Rectal smooth muscle tissue (tissue), 1 donor: Measurements from ENCODE around the gene CD79A.

Experiments used
- H3K27ac ChIP-seq: one replicate; pipeline ENCODE4 v1.7.0; 2013; ENCODE audit warnings: low read depth, low read length, inconsistent platforms
- H3K27me3 ChIP-seq: one replicate; pipeline ENCODE4 v1.7.0; 2013; ENCODE audit warnings: low read length; ENCODE audit not compliant: control insufficient read depth, insufficient read depth
- H3K36me3 ChIP-seq: one replicate; pipeline ENCODE4 v1.7.0; 2013; ENCODE audit warnings: low read length; ENCODE audit not compliant: control insufficient read depth, insufficient read depth
- H3K4me1 ChIP-seq: one replicate; pipeline ENCODE4 v1.7.0; 2013; ENCODE audit warnings: low read length; ENCODE audit not compliant: control insufficient read depth, insufficient read depth
- H3K4me3 ChIP-seq: one replicate; pipeline ENCODE4 v1.7.0; 2013; ENCODE audit warnings: low read length
- H3K9ac ChIP-seq: one replicate; pipeline ENCODE4 v1.7.0; 2013; ENCODE audit warnings: low read length

The CD79A gene

GRCh38 chr19:41880329-41880708, 3.2 kb downstream of the CD79A start:
- no peak overlapping the region for H3K27ac ChIP-seq
- H3K4me3 ChIP-seq = no peak overlapping the region
- H3K4me1 ChIP-seq = no peaks in the 10 kb centered on the region

GRCh38 chr19:41882568-41883462, 5.7 kb downstream of the CD79A start, which contains the start of gene ARHGEF1:
TSS of gene ARHGEF1 (plus strand) at chr19:41883184. CDS start at chr19:41888083, 4,899 bp downstream.
- Histone ChIP-seq H3K36me3 (no peaks in the 10 kb centered on the region), H3K27me3 (no peaks in the 10 kb centered on the region), H3K9ac (peak within 1 kb of the TSS; percentile 29), H3K4me3 (peak within 1 kb of the TSS; percentile 79), H3K4me1 (no peaks in the 10 kb centered on the region), H3K27ac (peak within 1 kb of the TSS; percentile 50)

More at GRCh38 chr19:41880329-41880708, 3.2 kb downstream of the CD79A start:
- H3K27me3 ChIP-seq = no peaks in the 10 kb centered on the region
- no peak overlapping the region for H3K9ac ChIP-seq
- no peaks in the 10 kb centered on the region for H3K36me3 ChIP-seq

- Histone ChIP-seq H3K27me3 (no peaks in the 10 kb centered on the region), H3K4me1 (no peaks in the 10 kb centered on the region), H3K27ac (peak overlapping the region; percentile 50), H3K9ac (peak overlapping the region; percentile 16), H3K4me3 (peak overlapping the region; percentile 79), H3K36me3 (no peaks in the 10 kb centered on the region)
These were observed 6.4 kb downstream of the CD79A start for GRCh38 chr19:41883463-41883820.

- no peaks in the 10 kb centered on the region for H3K36me3 ChIP-seq
- H3K9ac ChIP-seq = peak overlapping the region; percentile 34
- peak overlapping the region; percentile 79 for H3K4me3 ChIP-seq
- H3K27me3 ChIP-seq = no peaks in the 10 kb centered on the region
- no peaks in the 10 kb centered on the region for H3K4me1 ChIP-seq
- H3K27ac ChIP-seq = peak overlapping the region; percentile 50
These were observed 7.0 kb downstream of the CD79A start for GRCh38 chr19:41883821-41884733.

- H3K27me3 ChIP-seq = no peaks in the 10 kb centered on the region
- H3K36me3 ChIP-seq = peaks cover 3% of the 10 kb centered on the region
- H3K9ac ChIP-seq = peak overlapping the region; percentile 16
- no peak overlapping the region for H3K4me3 ChIP-seq
- H3K27ac ChIP-seq = no peak overlapping the region
- H3K4me1 ChIP-seq = no peaks in the 10 kb centered on the region
These were observed 10.0 kb downstream of the CD79A start for GRCh38 chr19:41886761-41887710.

- no peak overlapping the region for H3K9ac ChIP-seq
- no peak overlapping the region for H3K4me3 ChIP-seq
- H3K36me3 ChIP-seq = peaks cover 7% of the 10 kb centered on the region
- H3K27me3 ChIP-seq = no peaks in the 10 kb centered on the region
- H3K27ac ChIP-seq = no peak overlapping the region
- H3K4me1 ChIP-seq = no peaks in the 10 kb centered on the region
These were observed 10.8 kb downstream of the CD79A start for GRCh38 chr19:41887711-41888382.

GRCh38 chr19:41888926-41889325, 11.8 kb downstream of the CD79A start:
- H3K4me1 ChIP-seq = no peaks in the 10 kb centered on the region
- no peak overlapping the region for H3K4me3 ChIP-seq
- H3K9ac ChIP-seq = no peak overlapping the region
- H3K36me3 ChIP-seq = peaks cover 9% of the 10 kb centered on the region
- H3K27ac ChIP-seq = no peak overlapping the region
- no peaks in the 10 kb centered on the region for H3K27me3 ChIP-seq

- Histone ChIP-seq H3K9ac (no peak overlapping the region), H3K4me3 (no peak overlapping the region), H3K4me1 (no peaks in the 10 kb centered on the region), H3K27me3 (no peaks in the 10 kb centered on the region), H3K36me3 (peaks cover 14% of the 10 kb centered on the region), H3K27ac (no peak overlapping the region)
These were observed 12.8 kb downstream of the CD79A start for GRCh38 chr19:41889896-41890295.

GRCh38 chr19:41890936-41891335, 13.9 kb downstream of the CD79A start:
- Histone ChIP-seq H3K27ac (no peak overlapping the region), H3K4me3 (no peak overlapping the region), H3K27me3 (no peaks in the 10 kb centered on the region), H3K36me3 (peaks cover 23% of the 10 kb centered on the region), H3K9ac (no peak overlapping the region), H3K4me1 (no peaks in the 10 kb centered on the region)

- H3K27me3 ChIP-seq = no peaks in the 10 kb centered on the region
- H3K9ac ChIP-seq = no peak overlapping the region
- H3K36me3 ChIP-seq = peaks cover 25% of the 10 kb centered on the region
- H3K4me1 ChIP-seq = no peaks in the 10 kb centered on the region
- no peak overlapping the region for H3K4me3 ChIP-seq
- H3K27ac ChIP-seq = no peak overlapping the region
These were observed 15.3 kb downstream of the CD79A start for GRCh38 chr19:41892173-41892902.

GRCh38 chr19:41893899-41894298, 16.8 kb downstream of the CD79A start:
- Histone ChIP-seq H3K27ac (no peak overlapping the region), H3K27me3 (no peaks in the 10 kb centered on the region), H3K36me3 (peaks cover 34% of the 10 kb centered on the region), H3K9ac (no peak overlapping the region), H3K4me3 (no peak overlapping the region), H3K4me1 (no peaks in the 10 kb centered on the region)
